ENCODE results near the gene RPIA. TPM values are rescaled to one million over a fixed set of nuclear protein-coding genes. Genes with fewer than 3 reads are reported as not detected.

RPIA gene
- total RNA-seq, 1 experiment from 2014 or later = 9.5 TPM

DNA sequence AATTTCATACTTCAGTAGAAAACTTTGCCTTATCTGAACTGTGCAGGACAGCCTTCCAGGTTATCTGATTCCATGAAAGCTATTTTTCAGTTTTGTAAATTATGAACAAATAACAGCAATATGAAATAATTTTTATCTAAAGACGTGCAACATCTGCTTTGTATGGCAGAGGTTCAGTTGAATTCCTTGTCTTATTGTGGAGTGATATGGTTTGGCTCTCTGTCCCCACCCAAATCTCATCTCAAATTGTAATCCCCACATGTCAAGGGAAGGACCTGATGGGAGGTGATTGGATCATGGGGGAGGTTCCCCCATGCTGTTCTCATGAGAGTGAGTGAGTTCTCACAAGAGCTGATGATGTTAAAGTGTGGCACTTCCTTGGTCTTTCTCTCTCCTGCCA, 18.1 kb upstream of the RPIA start:
- Histone ChIP-seq H3K9me3 (no peaks in the 10 kb centered on the region), H3K36me3 (no peaks in the 10 kb centered on the region), H3K27me3 (no peaks in the 10 kb centered on the region), H3K4me3 (no peak overlapping the region)
- no peak for DNase-seq

DNA sequence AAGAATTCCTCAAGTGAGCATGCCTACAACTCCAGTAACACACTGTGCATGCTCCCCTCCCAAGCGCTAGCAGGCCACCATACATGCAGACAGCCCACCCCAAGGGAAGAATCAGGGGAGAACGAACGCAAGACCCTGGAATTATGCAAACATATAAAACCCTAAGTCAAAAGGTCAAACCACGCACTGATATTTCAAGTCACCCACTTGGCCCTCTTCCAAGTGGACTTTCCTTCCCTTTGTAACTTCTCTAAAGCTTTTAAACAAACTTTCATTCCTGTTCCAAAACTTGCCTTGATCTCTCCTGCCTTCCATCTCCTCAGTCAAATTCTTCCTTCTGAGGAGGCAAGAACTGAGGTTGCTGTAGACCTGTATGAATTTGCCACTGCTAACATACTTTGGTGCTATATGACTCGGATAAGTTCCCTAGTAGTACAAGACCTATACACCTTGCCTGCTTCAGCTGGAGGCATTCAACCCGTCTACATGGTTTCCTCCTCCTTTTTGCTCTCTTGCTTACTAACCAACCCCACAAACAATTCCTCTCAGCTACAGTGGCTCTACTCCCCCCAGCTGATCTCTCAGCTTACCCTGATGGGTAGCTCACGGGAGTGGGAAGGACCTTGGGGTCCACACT, 11.1 kb upstream of the RPIA start:
- DNase-seq = no peak
- no peaks in the 10 kb centered on the region for H3K36me3 ChIP-seq
- H3K9me3 ChIP-seq = peaks cover 18% of the 10 kb centered on the region
- no peak overlapping the region for H3K4me3 ChIP-seq
- H3K27me3 ChIP-seq = no peaks in the 10 kb centered on the region

DNA sequence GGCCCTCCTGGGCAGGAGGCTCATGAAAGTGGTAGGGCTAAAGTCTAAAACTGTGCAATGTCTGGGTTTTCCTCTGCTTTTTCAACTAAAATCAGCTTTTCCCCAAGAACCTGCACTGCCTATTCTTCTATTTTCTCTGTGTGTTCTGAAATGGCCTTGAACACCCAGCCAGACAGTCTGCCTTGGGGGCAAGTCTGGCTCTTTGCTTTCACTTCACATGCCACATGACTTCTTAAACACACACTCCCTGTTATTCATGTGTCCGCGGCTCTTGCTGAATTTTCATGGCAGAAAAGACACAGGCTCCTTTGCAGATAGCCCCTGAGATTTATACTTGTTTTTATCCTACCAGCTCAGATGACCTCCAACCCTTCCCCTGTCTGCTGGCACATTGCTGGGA, 10.6 kb upstream of the RPIA start:
- Histone ChIP-seq H3K9me3 (peaks cover 18% of the 10 kb centered on the region), H3K4me3 (no peak overlapping the region), H3K27me3 (no peaks in the 10 kb centered on the region), H3K36me3 (no peaks in the 10 kb centered on the region)
- no peak for DNase-seq

DNA sequence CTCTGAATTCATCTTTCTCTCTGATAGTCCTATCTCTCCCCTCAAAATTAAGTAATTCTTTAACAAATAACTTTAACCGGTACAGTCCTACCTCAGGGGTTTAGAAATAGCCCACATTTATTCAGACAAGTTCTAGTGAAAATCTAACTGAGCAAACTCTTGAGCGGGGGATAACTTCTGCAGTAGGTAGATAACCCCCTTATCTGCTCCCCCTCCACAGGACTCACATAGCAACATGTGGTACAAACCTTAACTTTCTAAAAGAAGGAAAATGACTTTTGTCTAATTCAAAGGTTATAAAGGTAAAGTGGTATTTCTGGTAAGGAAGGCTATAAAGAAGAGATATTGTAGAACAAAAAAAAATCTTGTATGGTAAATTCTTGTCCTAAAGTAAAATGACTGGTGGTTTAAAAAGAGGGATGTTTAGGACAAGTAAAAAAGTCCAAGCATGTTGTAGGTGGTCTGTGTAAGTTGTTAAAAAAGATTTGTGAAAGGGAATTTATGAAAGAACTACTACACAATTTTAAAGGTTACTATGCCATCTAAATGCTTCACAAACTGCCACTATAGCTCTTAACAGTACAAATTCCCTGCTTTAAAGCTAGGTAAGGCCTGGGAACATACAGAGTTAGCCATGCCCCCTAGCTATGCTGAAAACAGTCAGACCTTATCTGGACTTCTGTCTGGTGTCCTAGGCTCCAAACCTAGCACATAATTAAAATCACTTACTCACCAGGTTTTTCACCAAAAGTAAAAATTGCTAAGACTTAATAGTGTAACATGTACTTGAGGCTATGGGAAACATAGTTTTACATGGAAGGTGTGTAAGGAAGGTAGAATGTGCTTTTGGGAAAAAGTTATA, 8.1 kb upstream of the RPIA start:
- no peaks in the 10 kb centered on the region for H3K27me3 ChIP-seq
- H3K4me3 ChIP-seq = no peak overlapping the region
- peaks cover 20% of the 10 kb centered on the region for H3K9me3 ChIP-seq
- H3K36me3 ChIP-seq = no peaks in the 10 kb centered on the region
- no peak for DNase-seq

DNA sequence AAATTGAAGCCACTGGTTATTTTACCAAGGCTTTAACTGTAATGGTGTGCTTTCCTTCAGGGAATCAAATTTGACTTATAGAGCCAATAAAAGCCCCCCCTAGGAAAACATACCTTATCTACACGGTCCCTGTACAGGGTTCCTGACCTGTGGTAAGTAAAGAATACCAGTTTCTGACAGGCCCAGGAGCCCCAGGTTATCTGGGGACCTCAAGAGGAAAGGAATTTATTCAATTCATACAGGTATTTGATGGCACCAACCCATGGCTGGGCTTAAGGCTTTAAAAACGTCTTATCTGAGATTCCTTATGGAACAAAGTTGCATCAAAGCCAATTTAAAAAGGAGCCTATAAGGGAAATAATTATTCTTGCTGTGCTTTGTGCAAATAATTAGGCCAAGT, 7.0 kb upstream of the RPIA start:
- no peak for DNase-seq
- no peaks in the 10 kb centered on the region for H3K27me3 ChIP-seq
- no peaks in the 10 kb centered on the region for H3K36me3 ChIP-seq
- H3K4me3 ChIP-seq = no peak overlapping the region
- peaks cover 22% of the 10 kb centered on the region for H3K9me3 ChIP-seq

- Histone ChIP-seq H3K9me3 (peaks cover 22% of the 10 kb centered on the region), H3K4me3 (no peak overlapping the region), H3K27me3 (no peaks in the 10 kb centered on the region), H3K36me3 (no peaks in the 10 kb centered on the region)
- DNase-seq = no peak
Observed at GRCh38 chr2:88686320-88686719, 5.2 kb upstream of the RPIA start.

- DNase-seq = no peak
- Histone ChIP-seq H3K27me3 (no peaks in the 10 kb centered on the region), H3K9me3 (peaks cover 22% of the 10 kb centered on the region), H3K36me3 (no peaks in the 10 kb centered on the region), H3K4me3 (no peak overlapping the region)
Observed at GRCh38 chr2:88687384-88687783, 4.1 kb upstream of the RPIA start.

- H3K36me3 ChIP-seq = no peaks in the 10 kb centered on the region
- peaks cover 4% of the 10 kb centered on the region; the same call in 1 of the 2 replicates for H3K9me3 ChIP-seq
- H3K27me3 ChIP-seq = no peaks in the 10 kb centered on the region
- peak overlapping the region; percentile 71 for H3K4me3 ChIP-seq
- DNase-seq = peak; percentile 26
Observed at GRCh38 chr2:88690591-88691338, 708 bp upstream of the RPIA start.

- no peaks in the 10 kb centered on the region for H3K36me3 ChIP-seq
- peak; percentile 6 for DNase-seq
- no peaks in the 10 kb centered on the region for H3K27me3 ChIP-seq
- H3K4me3 ChIP-seq = peak overlapping the region; percentile 71
- peaks cover 2% of the 10 kb centered on the region; the same call in 1 of the 2 replicates for H3K9me3 ChIP-seq
Observed at GRCh38 chr2:88692187-88692586, 714 bp downstream of the RPIA start.

GRCh38 chr2:88693911-88694414, 2.5 kb downstream of the RPIA start:
- Histone ChIP-seq H3K36me3 (no peaks in the 10 kb centered on the region), H3K27me3 (no peaks in the 10 kb centered on the region), H3K4me3 (no peak overlapping the region), H3K9me3 (peaks cover 2% of the 10 kb centered on the region; the same call in 1 of the 2 replicates)
- peak; percentile 5 for DNase-seq

- Histone ChIP-seq H3K36me3 (peaks cover 7% of the 10 kb centered on the region; the same call in 1 of the 2 replicates), H3K27me3 (no peaks in the 10 kb centered on the region)
- no peak for DNase-seq
Observed at GRCh38 chr2:88696611-88697010, 5.1 kb downstream of the RPIA start.

GRCh38 chr2:88697370-88698026, 6.0 kb downstream of the RPIA start:
- DNase-seq = no peak
- H3K9me3 ChIP-seq = no peaks in the 10 kb centered on the region
- peaks cover 13% of the 10 kb centered on the region for H3K36me3 ChIP-seq
- H3K27me3 ChIP-seq = no peaks in the 10 kb centered on the region
- no peak overlapping the region for H3K4me3 ChIP-seq

More at GRCh38 chr2:88696611-88697010, 5.1 kb downstream of the RPIA start:
- Histone ChIP-seq H3K9me3 (no peaks in the 10 kb centered on the region), H3K4me3 (no peak overlapping the region)

DNA sequence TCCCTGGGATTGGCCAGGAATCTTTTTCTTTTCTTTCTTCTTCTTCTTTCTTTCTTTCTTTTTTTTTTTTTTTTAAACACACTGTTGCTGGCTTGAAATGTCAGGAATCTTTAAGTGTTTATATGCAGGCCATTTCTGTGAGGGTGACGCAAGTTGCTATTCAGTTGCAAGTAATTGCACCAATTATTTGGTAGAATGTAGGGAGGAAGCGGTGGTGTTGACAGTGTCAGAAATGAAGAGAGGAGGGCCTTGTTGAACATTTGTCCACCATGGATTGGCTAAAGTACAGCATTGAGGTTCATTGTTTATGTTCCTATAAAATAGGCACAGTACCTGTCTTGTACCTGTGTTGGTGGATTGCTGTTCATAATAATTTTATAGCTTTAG, 6.5 kb downstream of the RPIA start:
- Histone ChIP-seq H3K36me3 (peaks cover 18% of the 10 kb centered on the region), H3K4me3 (no peak overlapping the region), H3K27me3 (no peaks in the 10 kb centered on the region), H3K9me3 (no peaks in the 10 kb centered on the region)
- no peak for DNase-seq

GRCh38 chr2:88698498-88699233, 7.2 kb downstream of the RPIA start:
- peaks cover 19% of the 10 kb centered on the region for H3K36me3 ChIP-seq
- H3K27me3 ChIP-seq = no peaks in the 10 kb centered on the region
- no peak for DNase-seq
- H3K9me3 ChIP-seq = no peaks in the 10 kb centered on the region
- no peak overlapping the region for H3K4me3 ChIP-seq

GRCh38 chr2:88707003-88707402, 15.5 kb downstream of the RPIA start:
- no peak for DNase-seq
- Histone ChIP-seq H3K27me3 (no peaks in the 10 kb centered on the region), H3K4me3 (no peak overlapping the region), H3K9me3 (peaks cover 3% of the 10 kb centered on the region), H3K36me3 (peaks cover 16% of the 10 kb centered on the region)

- no peak overlapping the region for H3K4me3 ChIP-seq
- peaks cover 3% of the 10 kb centered on the region for H3K9me3 ChIP-seq
- DNase-seq = no peak
- peaks cover 5% of the 10 kb centered on the region for H3K36me3 ChIP-seq
- no peaks in the 10 kb centered on the region for H3K27me3 ChIP-seq
Observed at GRCh38 chr2:88709181-88709631, 17.7 kb downstream of the RPIA start.

Data from MG63 (cell line).